SH-SY5Y (cell line): ENCODE results near the gene MCF2L.

Experiments used
- GATA2 ChIP-seq: IDR thresholded peaks from 2 replicates; pipeline ENCODE4 v1.6.1; 2011; ENCODE audit warnings: mild to moderate bottlenecking, low read depth, low read length
- GATA3 ChIP-seq: IDR thresholded peaks from 2 replicates; pipeline ENCODE4 v1.6.1; 2011; ENCODE audit warnings: low read depth, mild to moderate bottlenecking, low read length, moderate library complexity

DNA sequence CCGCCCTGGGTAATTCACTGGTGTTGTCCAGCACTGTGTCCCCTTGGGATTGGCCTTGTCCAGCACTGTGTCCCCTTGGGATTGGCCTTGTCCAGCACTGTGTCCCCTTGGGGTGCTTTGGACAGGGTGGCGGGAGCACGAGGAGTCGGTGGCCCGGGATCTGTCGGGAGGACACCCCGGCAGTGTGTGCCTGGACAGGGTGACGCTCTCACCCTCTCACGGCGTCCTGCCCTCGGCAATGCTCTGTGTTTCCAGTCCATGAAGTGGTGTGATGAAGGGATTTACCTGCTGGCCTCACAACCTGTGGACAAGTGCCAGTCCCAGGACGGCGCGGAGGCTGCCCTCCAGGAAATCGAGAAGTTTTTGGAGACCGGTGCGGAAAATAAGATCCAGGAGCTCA is 106.7 kb downstream of the MCF2L start:
- no peak for TF ChIP-seq GATA2
- TF ChIP-seq GATA3: no peak
